Activated B cell treated with CpG ODN at 0.5 μM for 24 hours (primary cell): Measurements from ENCODE around the gene PDE10A. TPM values are rescaled to one million over a fixed set of nuclear protein-coding genes. Genes with fewer than 3 reads are reported as not detected.

Experiments used
- ATAC-seq: fragments of 200-7000 bp; cut with Tn5 transposase; one replicate; pipeline ENCODE4 v1.10.0; 2021; ENCODE audit warnings: low read depth, mild to moderate bottlenecking, moderate library complexity
- CTCF ChIA-PET: fragments of 350-600 bp; sonication (Branson Sonifier 250); formaldehyde crosslinking; loops from one replicate; lab custom pipeline; 2021; ENCODE audit warnings: antibody characterized with exemption; lab: Charles Lee
- POLR2A ChIA-PET: fragments of 350-600 bp; sonication (Branson Sonifier 250); formaldehyde crosslinking; loops from one replicate; lab custom pipeline; 2021; ENCODE audit warnings: antibody characterized with exemption; lab: Charles Lee
- DNase-seq: peaks from one replicate; pipeline ENCODE4 v3.0.0; 2022
- H3K27ac Mint-ChIP-seq: one replicate; pipeline ENCODE4 v1.8.0; 2020; ENCODE audit warnings: mixed read lengths
- H3K27me3 Mint-ChIP-seq: one replicate; pipeline ENCODE4 v1.8.0; 2021; ENCODE audit warnings: mixed read lengths
- H3K36me3 Mint-ChIP-seq: one replicate; pipeline ENCODE4 v1.8.0; 2021; ENCODE audit warnings: low read depth, mixed read lengths
- H3K4me1 Mint-ChIP-seq: one replicate; pipeline ENCODE4 v1.8.0; 2021; ENCODE audit warnings: mixed read lengths
- H3K4me3 Mint-ChIP-seq: one replicate; pipeline ENCODE4 v1.8.0; 2020; ENCODE audit warnings: mild to moderate bottlenecking, mixed read lengths
- H3K9me3 Mint-ChIP-seq: one replicate; pipeline ENCODE4 v1.8.0; 2020; ENCODE audit warnings: mixed read lengths
- intact Hi-C: fragments of 100-400 bp; cut with micrococcal nuclease; formaldehyde crosslinking; loops from one replicate; pipeline ENCODE4 v1.15.1; 2024
- total RNA-seq: library from RNA; stranded (reverse); gene quantifications from 2 replicates; pipeline ENCODE4 v1.2.3, GENCODE V29; 2022
- TF ChIP-seq, protein P1 (sequence below): fragments of 200-600 bp; IDR thresholded peaks from one replicate; pipeline ENCODE4 v1.8.0; 2022; ENCODE audit warnings: antibody characterized with exemption, mild to moderate bottlenecking

The PDE10A gene
- total RNA-seq, 1 donor from 2014 or later: not detected

DNA sequence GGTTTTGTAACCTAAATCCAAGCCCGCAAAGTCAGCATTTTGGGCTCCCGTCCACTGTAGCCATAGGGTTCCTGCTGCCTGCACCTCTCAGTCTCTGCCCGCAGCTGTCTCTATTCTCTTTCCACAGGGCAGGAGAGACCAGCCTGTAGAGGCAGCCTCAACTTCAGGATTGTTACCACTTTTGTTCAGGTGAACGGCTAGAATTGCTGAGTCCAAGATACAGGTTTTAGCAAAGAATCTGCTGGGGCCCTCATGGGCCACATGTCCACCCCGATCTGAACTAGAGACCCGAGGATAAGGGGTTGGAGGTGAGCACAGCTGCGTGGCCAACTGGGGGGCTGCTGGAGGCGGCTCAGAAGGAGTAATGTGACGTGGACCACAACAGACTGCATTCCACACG is 215.9 kb downstream of the PDE10A start:
- ATAC-seq: no peak
- TF ChIP-seq, protein P1, sequence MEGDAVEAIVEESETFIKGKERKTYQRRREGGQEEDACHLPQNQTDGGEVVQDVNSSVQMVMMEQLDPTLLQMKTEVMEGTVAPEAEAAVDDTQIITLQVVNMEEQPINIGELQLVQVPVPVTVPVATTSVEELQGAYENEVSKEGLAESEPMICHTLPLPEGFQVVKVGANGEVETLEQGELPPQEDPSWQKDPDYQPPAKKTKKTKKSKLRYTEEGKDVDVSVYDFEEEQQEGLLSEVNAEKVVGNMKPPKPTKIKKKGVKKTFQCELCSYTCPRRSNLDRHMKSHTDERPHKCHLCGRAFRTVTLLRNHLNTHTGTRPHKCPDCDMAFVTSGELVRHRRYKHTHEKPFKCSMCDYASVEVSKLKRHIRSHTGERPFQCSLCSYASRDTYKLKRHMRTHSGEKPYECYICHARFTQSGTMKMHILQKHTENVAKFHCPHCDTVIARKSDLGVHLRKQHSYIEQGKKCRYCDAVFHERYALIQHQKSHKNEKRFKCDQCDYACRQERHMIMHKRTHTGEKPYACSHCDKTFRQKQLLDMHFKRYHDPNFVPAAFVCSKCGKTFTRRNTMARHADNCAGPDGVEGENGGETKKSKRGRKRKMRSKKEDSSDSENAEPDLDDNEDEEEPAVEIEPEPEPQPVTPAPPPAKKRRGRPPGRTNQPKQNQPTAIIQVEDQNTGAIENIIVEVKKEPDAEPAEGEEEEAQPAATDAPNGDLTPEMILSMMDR: no peak
- Mint-ChIP-seq H3K27ac (no peak overlapping the region), H3K36me3 (no peaks in the 10 kb centered on the region), H3K4me1 (no peaks in the 10 kb centered on the region), H3K27me3 (no peaks in the 10 kb centered on the region), H3K4me3 (no peak overlapping the region), H3K9me3 (peaks cover 7% of the 10 kb centered on the region)
- CTCF ChIA-PET: no interaction called here
- no peak for DNase-seq
- POLR2A ChIA-PET: no interaction called here
- intact Hi-C loops: no loop called here

DNA sequence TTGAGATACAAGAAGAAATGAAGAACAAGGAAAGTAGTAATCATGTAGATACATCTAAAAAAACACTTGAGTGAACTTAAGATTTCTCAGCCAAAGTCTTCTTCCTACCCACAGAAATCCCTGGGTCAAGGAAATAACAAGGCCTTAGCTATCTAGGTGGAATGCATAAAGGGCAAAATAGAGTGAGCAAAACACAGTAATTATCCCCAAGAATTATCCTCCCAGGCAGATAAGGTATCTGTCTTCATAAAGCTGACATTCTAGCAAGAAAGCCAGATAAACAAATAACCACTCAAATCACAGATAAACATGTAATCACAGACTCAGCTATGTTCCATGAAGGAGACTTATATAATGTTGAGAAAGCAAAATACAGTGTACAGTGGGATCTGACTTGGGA is 216.7 kb downstream of the PDE10A start:
- DNase-seq (no peak), ATAC-seq (no peak)
- ChIA-PET CTCF (no interaction called here), POLR2A (no interaction called here)
- TF ChIP-seq, protein P1: no peak
- no peaks in the 10 kb centered on the region for H3K27me3 Mint-ChIP-seq
- intact Hi-C loops: no loop called here
- H3K27ac Mint-ChIP-seq: no peak overlapping the region
- no peaks in the 10 kb centered on the region for H3K4me1 Mint-ChIP-seq
- no peaks in the 10 kb centered on the region for H3K36me3 Mint-ChIP-seq
- H3K9me3 Mint-ChIP-seq: peaks cover 7% of the 10 kb centered on the region
- H3K4me3 Mint-ChIP-seq: no peak overlapping the region

DNA sequence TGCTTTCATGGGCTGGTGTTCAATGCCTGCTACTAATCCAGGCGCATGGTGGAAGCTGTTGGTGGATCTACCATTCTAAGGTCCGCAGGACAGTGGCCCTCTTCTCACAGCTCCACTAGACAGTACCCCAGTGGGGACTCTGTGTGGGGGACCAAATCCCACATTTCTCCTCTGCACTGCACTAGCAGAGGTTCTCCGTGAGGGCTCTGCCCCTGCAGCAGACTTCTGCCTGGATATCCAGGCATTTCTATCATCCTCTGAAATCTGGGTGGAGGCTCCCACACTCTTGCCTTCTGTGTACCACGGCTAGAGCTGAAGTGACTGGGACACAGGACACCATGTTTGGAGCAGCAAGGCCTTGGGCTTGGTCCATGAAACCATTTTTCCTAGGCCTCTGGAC is 219.6 kb downstream of the PDE10A start:
- ATAC-seq (no peak), DNase-seq (no peak)
- Mint-ChIP-seq H3K4me3 (no peak overlapping the region), H3K27me3 (no peaks in the 10 kb centered on the region), H3K4me1 (no peaks in the 10 kb centered on the region), H3K36me3 (no peaks in the 10 kb centered on the region), H3K9me3 (peaks cover 7% of the 10 kb centered on the region), H3K27ac (no peak overlapping the region)
- TF ChIP-seq, protein P1: no peak
- POLR2A ChIA-PET: no interaction called here
- intact Hi-C loops: no loop called here
- CTCF ChIA-PET: no interaction called here

DNA sequence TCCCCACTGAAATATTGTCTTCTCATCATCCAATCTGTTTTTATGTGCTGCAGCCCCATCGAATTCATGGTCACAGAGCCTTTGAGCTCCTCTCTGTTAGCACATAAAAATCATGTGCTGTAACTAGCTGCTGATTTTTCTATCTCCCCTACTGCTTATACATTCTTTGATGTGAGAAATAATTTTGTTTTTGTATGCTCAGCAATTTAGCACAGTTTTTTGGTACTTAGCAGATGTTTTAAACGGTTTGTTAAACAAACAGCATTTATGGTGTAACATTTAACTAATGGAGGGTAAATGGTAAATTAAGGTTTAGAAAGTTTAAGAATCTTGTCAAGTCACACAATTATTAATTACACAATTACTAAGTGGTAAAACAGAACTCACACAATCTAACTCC is 221.9 kb downstream of the PDE10A start:
- ATAC-seq (no peak), DNase-seq (no peak)
- TF ChIP-seq, protein P1: no peak
- Mint-ChIP-seq H3K4me1 (no peaks in the 10 kb centered on the region), H3K4me3 (no peak overlapping the region), H3K27me3 (no peaks in the 10 kb centered on the region), H3K27ac (no peak overlapping the region), H3K36me3 (no peaks in the 10 kb centered on the region), H3K9me3 (peaks cover 7% of the 10 kb centered on the region)
- CTCF ChIA-PET: interaction anchor here (1.4 kb wide), 1 partner anchor 18 kb away, joined by 3 read pairs; no protein-coding TSS in a partner anchor
- POLR2A ChIA-PET: no interaction called here
- intact Hi-C loops: no loop called here

DNA sequence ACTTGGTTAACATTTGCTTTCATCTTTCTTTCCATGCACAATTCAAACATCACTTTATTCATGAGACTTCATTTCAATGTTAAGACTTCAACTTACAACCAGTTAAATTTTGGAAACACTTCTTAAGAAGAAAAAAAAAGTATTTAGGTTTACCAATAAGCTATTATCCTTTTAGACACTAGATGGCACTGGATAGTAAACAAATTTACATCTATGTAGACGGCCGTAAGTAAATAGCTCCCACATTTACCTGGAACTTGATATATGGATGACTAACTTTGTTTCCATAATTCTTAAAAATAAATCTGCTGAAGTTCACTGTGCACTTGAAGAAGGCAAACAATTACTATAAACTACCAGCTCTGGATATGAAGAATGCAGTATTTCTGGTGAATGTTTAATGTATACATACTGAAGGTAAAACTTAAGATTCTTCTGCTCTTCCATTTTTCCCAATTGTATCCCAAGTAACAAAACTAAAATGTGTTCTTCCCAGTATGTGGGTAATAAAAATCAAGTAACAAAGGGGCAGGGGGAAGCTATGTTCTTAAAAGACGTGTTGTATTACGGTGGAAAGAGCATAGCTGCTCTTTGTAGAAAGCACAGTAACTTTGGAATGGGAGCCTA is 223.0 kb downstream of the PDE10A start:
- CTCF ChIA-PET: interaction anchor here (1.2 to 1.4 kb wide), 2 partner anchors 19 to 412 kb away, joined by 3 to 4 read pairs; no protein-coding TSS in a partner anchor
- POLR2A ChIA-PET: no interaction called here
- DNase-seq: no peak
- Mint-ChIP-seq H3K4me3 (no peak overlapping the region), H3K4me1 (no peaks in the 10 kb centered on the region), H3K9me3 (peaks cover 7% of the 10 kb centered on the region), H3K27ac (no peak overlapping the region), H3K36me3 (no peaks in the 10 kb centered on the region), H3K27me3 (no peaks in the 10 kb centered on the region)
- ATAC-seq: no peak
- TF ChIP-seq, protein P1: no peak
- intact Hi-C loops: no loop called here
